NCI-H510A (cell line): ENCODE results near the gene DGKD.

ENCODE experiments used
- DNase-seq: peaks from one replicate; lab custom pipeline; 2025; lab: John Stamatoyannopoulos, UW

Gene DGKD

GRCh38 chr2:233428438-233428837, 74.1 kb downstream of the DGKD start:
- no peak for DNase-seq

GRCh38 chr2:233429175-233429897, 75.0 kb downstream of the DGKD start:
- DNase-seq, result no peak

GRCh38 chr2:233430081-233430480, 75.8 kb downstream of the DGKD start:
- no peak for DNase-seq

GRCh38 chr2:233430651-233431050, 76.4 kb downstream of the DGKD start:
- DNase-seq, result no peak

- no peak for DNase-seq
Measured at GRCh38 chr2:233433029-233433428, 78.7 kb downstream of the DGKD start.

GRCh38 chr2:233433794-233434193, 79.5 kb downstream of the DGKD start:
- DNase-seq, result no peak

- no peak for DNase-seq
Measured at GRCh38 chr2:233434666-233435330, 80.5 kb downstream of the DGKD start.

- DNase-seq, result no peak
Measured at GRCh38 chr2:233435436-233436190, 81.3 kb downstream of the DGKD start.

GRCh38 chr2:233436191-233436581, 81.9 kb downstream of the DGKD start:
- no peak for DNase-seq

GRCh38 chr2:233436691-233437438, 82.6 kb downstream of the DGKD start:
- no peak for DNase-seq

- DNase-seq, result no peak
Measured at GRCh38 chr2:233437439-233437955, 83.2 kb downstream of the DGKD start.

- DNase-seq, result no peak
Measured at GRCh38 chr2:233438573-233439147, 84.4 kb downstream of the DGKD start.

- DNase-seq, result no peak
Measured at GRCh38 chr2:233439191-233439590, 84.9 kb downstream of the DGKD start.

GRCh38 chr2:233440314-233440713, 86.0 kb downstream of the DGKD start:
- no peak for DNase-seq

- no peak for DNase-seq
Measured at GRCh38 chr2:233440714-233441113, 86.4 kb downstream of the DGKD start.

- no peak for DNase-seq
Measured at GRCh38 chr2:233441161-233442027, 87.1 kb downstream of the DGKD start.

- no peak for DNase-seq
Measured at GRCh38 chr2:233442028-233442310, 87.7 kb downstream of the DGKD start.

GRCh38 chr2:233443511-233444183, 89.4 kb downstream of the DGKD start:
- DNase-seq, result peak; percentile 75

- no peak for DNase-seq
Measured at GRCh38 chr2:233444501-233444900, 90.2 kb downstream of the DGKD start.

- no peak for DNase-seq
Measured at GRCh38 chr2:233445152-233445830, 91.0 kb downstream of the DGKD start.
